HEK293 (cell line): ENCODE data around the gene DNASE2.

Experiments used
- BCL11A ChIP-seq: fragments of 450-650 bp; formaldehyde crosslinking; IDR thresholded peaks from 2 replicates; pipeline ENCODE4 v1.5.1; 2016; ENCODE audit warnings: low read depth, missing biosample characterization, missing genetic modification characterization
- ELK4 ChIP-seq: IDR thresholded peaks from 2 replicates; pipeline ENCODE4 v1.6.1; 2011; ENCODE audit warnings: mild to moderate bottlenecking, low read depth, low read length, borderline replicate concordance
- GLI4 ChIP-seq: fragments of 450-650 bp; formaldehyde crosslinking; IDR thresholded peaks from 2 replicates; pipeline ENCODE4 v1.5.1; 2016; ENCODE audit warnings: missing biosample characterization, missing genetic modification characterization
- GLIS2 ChIP-seq: fragments of 450-650 bp; formaldehyde crosslinking; IDR thresholded peaks from 2 replicates; pipeline ENCODE4 v1.5.1; 2016; ENCODE audit warnings: missing biosample characterization, missing genetic modification characterization
- KLF10 ChIP-seq: fragments of 450-650 bp; IDR thresholded peaks from 2 replicates; pipeline ENCODE4 v1.5.1; 2018; ENCODE audit warnings: missing biosample characterization, mild to moderate bottlenecking, missing genetic modification characterization
- MZF1 ChIP-seq: fragments of 450-650 bp; formaldehyde crosslinking; IDR thresholded peaks from 2 replicates; pipeline ENCODE4 v1.5.1; 2017; ENCODE audit warnings: missing biosample characterization, missing genetic modification characterization, borderline replicate concordance
- OSR2 ChIP-seq: fragments of 450-650 bp; formaldehyde crosslinking; IDR thresholded peaks from 2 replicates; pipeline ENCODE4 v1.5.1; 2016; ENCODE audit warnings: missing biosample characterization, missing genetic modification characterization
- PATZ1 ChIP-seq: fragments of 450-650 bp; formaldehyde crosslinking; IDR thresholded peaks from 2 replicates; pipeline ENCODE4 v1.5.1; 2016; ENCODE audit warnings: missing biosample characterization, missing genetic modification characterization
- SCRT1 ChIP-seq: fragments of 450-650 bp; formaldehyde crosslinking; IDR thresholded peaks from 2 replicates; pipeline ENCODE4 v1.5.1; 2016; ENCODE audit warnings: missing biosample characterization, missing genetic modification characterization, borderline replicate concordance
- SCRT2 ChIP-seq: fragments of 450-650 bp; formaldehyde crosslinking; IDR thresholded peaks from 2 replicates; pipeline ENCODE4 v1.5.1; 2016; ENCODE audit warnings: missing biosample characterization, missing genetic modification characterization
- ZNF148 ChIP-seq: fragments of 450-650 bp; formaldehyde crosslinking; IDR thresholded peaks from 2 replicates; pipeline ENCODE4 v1.5.0; 2017; ENCODE audit warnings: missing biosample characterization, missing genetic modification characterization, borderline replicate concordance
- ZNF2 ChIP-seq: fragments of 450-650 bp; formaldehyde crosslinking; IDR thresholded peaks from 2 replicates; pipeline ENCODE4 v1.5.1; 2016; ENCODE audit warnings: missing biosample characterization, missing genetic modification characterization
- ZNF366 ChIP-seq: fragments of 450-650 bp; formaldehyde crosslinking; conservative IDR thresholded peaks from 2 replicates; pipeline ENCODE4 v1.5.1; 2016; ENCODE audit warnings: missing biosample characterization, missing genetic modification characterization
- ZNF548 ChIP-seq: fragments of 450-650 bp; formaldehyde crosslinking; IDR thresholded peaks from 2 replicates; pipeline ENCODE4 v1.5.1; 2016; ENCODE audit warnings: missing biosample characterization, missing genetic modification characterization
- ZNF558 ChIP-seq: fragments of 450-650 bp; formaldehyde crosslinking; IDR thresholded peaks from 2 replicates; pipeline ENCODE4 v1.5.1; 2016; ENCODE audit warnings: missing biosample characterization, missing genetic modification characterization
- ZNF571 ChIP-seq: fragments of 450-650 bp; formaldehyde crosslinking; IDR thresholded peaks from 2 replicates; pipeline ENCODE4 v1.5.0; 2017; ENCODE audit warnings: missing biosample characterization, missing genetic modification characterization
- ZNF623 ChIP-seq: fragments of 450-650 bp; formaldehyde crosslinking; IDR thresholded peaks from 2 replicates; pipeline ENCODE4 v1.5.1; 2016; ENCODE audit warnings: missing biosample characterization, missing genetic modification characterization
- ZNF626 ChIP-seq: fragments of 450-650 bp; sonication (Bioruptor Pico); formaldehyde crosslinking; IDR thresholded peaks from 2 replicates; pipeline ENCODE4 v1.5.1; 2018; ENCODE audit warnings: missing biosample characterization, missing genetic modification characterization, inconsistent platforms
- ZNF645 ChIP-seq: fragments of 450-650 bp; formaldehyde crosslinking; IDR thresholded peaks from 2 replicates; pipeline ENCODE4; 2016; ENCODE audit warnings: missing biosample characterization, missing genetic modification characterization
- ZSCAN18 ChIP-seq: fragments of 450-650 bp; formaldehyde crosslinking; IDR thresholded peaks from 2 replicates; pipeline ENCODE4 v1.5.1; 2016; ENCODE audit warnings: missing biosample characterization, missing genetic modification characterization
- TF ChIP-seq, protein P1 (sequence below): fragments of 450-650 bp; formaldehyde crosslinking; IDR thresholded peaks from 2 replicates; pipeline ENCODE4 v1.5.1; 2016; ENCODE audit warnings: missing biosample characterization, missing genetic modification characterization, low read depth
- TF ChIP-seq, protein P2 (sequence below): fragments of 450-650 bp; formaldehyde crosslinking; IDR thresholded peaks from 2 replicates; pipeline ENCODE4 v1.5.1; 2016; ENCODE audit warnings: missing biosample characterization, missing genetic modification characterization
- TF ChIP-seq, protein P3 (sequence below): fragments of 450-650 bp; formaldehyde crosslinking; IDR thresholded peaks from 2 replicates; pipeline ENCODE4 v1.5.1; 2017; ENCODE audit warnings: missing biosample characterization, missing genetic modification characterization
- TF ChIP-seq, protein P4 (sequence below): fragments of 450-650 bp; formaldehyde crosslinking; IDR thresholded peaks from 2 replicates; pipeline ENCODE4 v1.5.1; 2017; ENCODE audit warnings: missing biosample characterization, mild to moderate bottlenecking, missing genetic modification characterization, moderate library complexity

Gene DNASE2

DNA sequence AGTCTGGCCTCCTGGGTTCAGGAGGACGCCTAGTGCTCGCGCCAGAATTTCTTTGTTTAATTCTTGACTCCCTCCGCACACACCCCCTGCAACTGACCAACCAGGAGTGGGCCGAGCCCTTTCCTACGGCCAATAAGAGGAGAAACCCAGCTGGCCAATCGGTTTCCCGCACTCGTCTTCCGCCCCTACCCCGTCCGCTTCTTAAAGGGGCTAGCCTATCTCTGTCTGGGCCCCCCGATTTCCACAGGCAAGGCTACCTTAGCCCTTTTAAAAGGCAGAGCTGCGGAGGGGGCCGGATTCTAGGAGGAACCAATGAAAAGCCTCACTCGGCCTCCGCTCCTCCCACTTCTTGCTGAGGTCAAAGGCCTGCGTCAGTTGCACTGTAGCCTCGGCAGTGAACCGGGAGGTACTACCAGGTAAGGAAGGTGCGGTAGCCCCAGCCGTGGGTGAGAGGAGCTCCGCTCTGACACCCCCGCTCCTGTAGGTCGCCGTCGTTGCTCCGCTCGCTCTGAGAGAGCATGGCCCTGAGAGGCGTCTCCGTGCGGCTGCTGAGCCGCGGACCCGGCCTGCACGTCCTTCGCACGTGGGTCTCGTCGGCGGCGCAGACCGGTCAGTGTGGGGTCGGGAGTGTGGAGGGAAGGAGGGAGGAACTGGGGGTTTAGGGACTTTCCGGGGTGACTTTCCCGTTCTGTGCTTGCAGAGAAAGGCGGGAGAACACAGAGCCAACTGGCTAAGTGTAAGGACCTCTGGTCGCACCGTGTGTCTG lies 9.7 kb upstream of the DNASE2 start, which contains the start of gene GCDH (continued):
- no peak for TF ChIP-seq ELK4
- TF ChIP-seq PATZ1 (tag by site-specific recombination) = 0 out of 2 replicates have a peak, but pooled peaks have one; percentile 28
- TF ChIP-seq ZNF558 (tag by site-specific recombination) = no peak
- TF ChIP-seq, protein P1, sequence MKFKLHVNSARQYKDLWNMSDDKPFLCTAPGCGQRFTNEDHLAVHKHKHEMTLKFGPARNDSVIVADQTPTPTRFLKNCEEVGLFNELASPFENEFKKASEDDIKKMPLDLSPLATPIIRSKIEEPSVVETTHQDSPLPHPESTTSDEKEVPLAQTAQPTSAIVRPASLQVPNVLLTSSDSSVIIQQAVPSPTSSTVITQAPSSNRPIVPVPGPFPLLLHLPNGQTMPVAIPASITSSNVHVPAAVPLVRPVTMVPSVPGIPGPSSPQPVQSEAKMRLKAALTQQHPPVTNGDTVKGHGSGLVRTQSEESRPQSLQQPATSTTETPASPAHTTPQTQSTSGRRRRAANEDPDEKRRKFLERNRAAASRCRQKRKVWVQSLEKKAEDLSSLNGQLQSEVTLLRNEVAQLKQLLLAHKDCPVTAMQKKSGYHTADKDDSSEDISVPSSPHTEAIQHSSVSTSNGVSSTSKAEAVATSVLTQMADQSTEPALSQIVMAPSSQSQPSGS (tag by site-specific recombination) = no peak
- no peak for TF ChIP-seq ZSCAN18 (tag by site-specific recombination)
- no peak for TF ChIP-seq ZNF645
- TF ChIP-seq, protein P2, sequence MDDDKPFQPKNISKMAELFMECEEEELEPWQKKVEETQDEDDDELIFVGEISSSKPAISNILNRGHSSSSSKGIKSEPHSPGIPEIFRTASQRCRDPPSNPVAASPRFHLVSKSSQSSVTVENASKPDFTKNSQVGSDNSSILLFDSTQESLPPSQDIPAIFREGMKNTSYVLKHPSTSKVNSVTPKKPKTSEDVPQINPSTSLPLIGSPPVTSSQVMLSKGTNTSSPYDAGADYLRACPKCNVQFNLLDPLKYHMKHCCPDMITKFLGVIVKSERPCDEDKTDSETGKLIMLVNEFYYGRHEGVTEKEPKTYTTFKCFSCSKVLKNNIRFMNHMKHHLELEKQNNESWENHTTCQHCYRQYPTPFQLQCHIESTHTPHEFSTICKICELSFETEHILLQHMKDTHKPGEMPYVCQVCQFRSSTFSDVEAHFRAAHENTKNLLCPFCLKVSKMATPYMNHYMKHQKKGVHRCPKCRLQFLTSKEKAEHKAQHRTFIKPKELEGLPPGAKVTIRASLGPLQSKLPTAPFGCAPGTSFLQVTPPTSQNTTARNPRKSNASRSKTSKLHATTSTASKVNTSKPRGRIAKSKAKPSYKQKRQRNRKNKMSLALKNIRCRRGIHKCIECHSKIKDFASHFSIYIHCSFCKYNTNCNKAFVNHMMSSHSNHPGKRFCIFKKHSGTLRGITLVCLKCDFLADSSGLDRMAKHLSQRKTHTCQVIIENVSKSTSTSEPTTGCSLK = no peak
- no peak for TF ChIP-seq SCRT2 (tag by site-specific recombination)
- TF ChIP-seq KLF10 = peak; percentile 100
- no peak for TF ChIP-seq ZNF626
- TF ChIP-seq, protein P3, sequence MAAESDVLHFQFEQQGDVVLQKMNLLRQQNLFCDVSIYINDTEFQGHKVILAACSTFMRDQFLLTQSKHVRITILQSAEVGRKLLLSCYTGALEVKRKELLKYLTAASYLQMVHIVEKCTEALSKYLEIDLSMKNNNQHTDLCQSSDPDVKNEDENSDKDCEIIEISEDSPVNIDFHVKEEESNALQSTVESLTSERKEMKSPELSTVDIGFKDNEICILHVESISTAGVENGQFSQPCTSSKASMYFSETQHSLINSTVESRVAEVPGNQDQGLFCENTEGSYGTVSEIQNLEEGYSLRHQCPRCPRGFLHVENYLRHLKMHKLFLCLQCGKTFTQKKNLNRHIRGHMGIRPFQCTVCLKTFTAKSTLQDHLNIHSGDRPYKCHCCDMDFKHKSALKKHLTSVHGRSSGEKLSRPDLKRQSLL (tag by site-specific recombination) = no peak
- TF ChIP-seq MZF1 (tag by site-specific recombination) = no peak
- TF ChIP-seq ZNF2 (tag by site-specific recombination) = no peak
- TF ChIP-seq OSR2 (tag by site-specific recombination) = no peak
- TF ChIP-seq BCL11A = no peak
- TF ChIP-seq ZNF148 (tag by site-specific recombination) = no peak
- no peak for TF ChIP-seq GLI4
- no peak for TF ChIP-seq ZNF548 (tag by site-specific recombination)
- no peak for TF ChIP-seq ZNF366 (tag by site-specific recombination)
- no peak for TF ChIP-seq ZNF571 (tag by site-specific recombination)
- no peak for TF ChIP-seq SCRT1
- TF ChIP-seq, protein P4, sequence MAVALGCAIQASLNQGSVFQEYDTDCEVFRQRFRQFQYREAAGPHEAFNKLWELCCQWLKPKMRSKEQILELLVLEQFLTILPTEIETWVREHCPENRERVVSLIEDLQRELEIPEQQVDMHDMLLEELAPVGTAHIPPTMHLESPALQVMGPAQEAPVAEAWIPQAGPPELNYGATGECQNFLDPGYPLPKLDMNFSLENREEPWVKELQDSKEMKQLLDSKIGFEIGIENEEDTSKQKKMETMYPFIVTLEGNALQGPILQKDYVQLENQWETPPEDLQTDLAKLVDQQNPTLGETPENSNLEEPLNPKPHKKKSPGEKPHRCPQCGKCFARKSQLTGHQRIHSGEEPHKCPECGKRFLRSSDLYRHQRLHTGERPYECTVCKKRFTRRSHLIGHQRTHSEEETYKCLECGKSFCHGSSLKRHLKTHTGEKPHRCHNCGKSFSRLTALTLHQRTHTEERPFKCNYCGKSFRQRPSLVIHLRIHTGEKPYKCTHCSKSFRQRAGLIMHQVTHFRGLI (tag by site-specific recombination) = no peak
- no peak for TF ChIP-seq ZNF623
- peak; percentile 62; the same call in 1 of the 2 replicates for TF ChIP-seq GLIS2 (tag by site-specific recombination)
